ENCODE data around the gene DGAT2L6. TPM values are rescaled to one million over a fixed set of nuclear protein-coding genes. Genes with fewer than 3 reads are reported as not detected.

Gene DGAT2L6
- total RNA-seq, 2 donors from 2014 or later: not detected

GRCh38 chrX:70254909-70255308 is 77.6 kb downstream of the DGAT2L6 start:
- ATAC-seq: no peak
- DNase-seq: no peak
- intact Hi-C loops (cut with DNase I, micrococcal nuclease): no loop called here

Other genes with a start within 250 kb of the DGAT2L6 start
- not detected for gene AWAT2, start 127.5 kb upstream of the DGAT2L6 start, total RNA-seq
- not detected for gene OTUD6A, start 115.0 kb upstream of the DGAT2L6 start, total RNA-seq
- gene IGBP1, start 44.0 kb upstream of the DGAT2L6 start, total RNA-seq: 10 to 100 TPM; 64.0 to 85.0 TPM
- not detected for gene AWAT1, start 57.2 kb downstream of the DGAT2L6 start, total RNA-seq
- 1 to 10 TPM; 1.9 to 2.3 TPM for gene P2RY4, start 82.7 kb downstream of the DGAT2L6 start, total RNA-seq
- 1 to 10 TPM in 1 of 2 donors, under 1 TPM in 1; 0.64 to 1.2 TPM for gene ARR3, start 90.9 kb downstream of the DGAT2L6 start, total RNA-seq
- gene RAB41, start 104.7 kb downstream of the DGAT2L6 start, total RNA-seq: under 1 TPM in 1 of 2 donors, not detected in 1; 0.34 TPM
- gene PDZD11, start 112.4 kb downstream of the DGAT2L6 start, total RNA-seq: 10 to 100 TPM; 44.8 to 45.9 TPM
- 1 to 10 TPM; 2.2 to 6.7 TPM for gene KIF4A, start 112.6 kb downstream of the DGAT2L6 start, total RNA-seq
- 10 to 100 TPM; 23.3 to 23.5 TPM for gene GDPD2, start 245.8 kb downstream of the DGAT2L6 start, total RNA-seq

All from left colon (tissue), 2 donors.